CD4-positive, CD25-positive, alpha-beta regulatory T cell (primary cell): ENCODE results near the gene OTUD3. TPM values are rescaled to one million over a fixed set of nuclear protein-coding genes. Genes with fewer than 3 reads are reported as not detected.
"Not testable (repeated sequence)": the region's sequence is repeated elsewhere in the genome, so short reads cannot be mapped to it uniquely, and the experiment has no call there.

Experiments used
- ATAC-seq, 2 donors: fragments of 150-1000 bp; cut with Tn5 transposase; one replicate each; pipeline ENCODE4 v1.10.0; 2021; ENCODE audit warnings: low read depth in 2 of 2, moderate number of reproducible peaks in 2 of 2, moderate library complexity in 1 of 2
- DNase-seq, 3 donors: peaks; one replicate each; pipeline versions ENCODE4 v3.0.0 to v3.0.0-alpha.2; 2012 to 2022; ENCODE audit warnings: mixed read lengths in 1 of 3
- H3K27ac ChIP-seq: one replicate; pipeline ENCODE4 v1.7.0; 2013; ENCODE audit warnings: mild to moderate bottlenecking, low read length; ENCODE audit not compliant: insufficient read depth, poor library complexity, severe bottlenecking
- H3K27me3 ChIP-seq: one replicate; pipeline ENCODE4 v1.7.0; 2013; ENCODE audit warnings: low read length; ENCODE audit not compliant: control insufficient read depth, insufficient read depth
- H3K36me3 ChIP-seq: one replicate; pipeline ENCODE4 v1.7.0; 2013; ENCODE audit warnings: mild to moderate bottlenecking, low read length, moderate library complexity; ENCODE audit not compliant: control insufficient read depth, insufficient read depth
- H3K4me1 ChIP-seq: 2 replicates; pipeline ENCODE4 v1.7.0; 2013; ENCODE audit warnings: mild to moderate bottlenecking, low read length; ENCODE audit not compliant: insufficient read depth, control insufficient read depth, poor library complexity, severe bottlenecking
- H3K4me3 ChIP-seq: one replicate; pipeline ENCODE4 v1.7.0; 2013; ENCODE audit warnings: low read depth, mild to moderate bottlenecking, low read length, moderate library complexity
- H3K9me3 ChIP-seq, 2 experiments: 1 replicate in 1 of 2; 2 replicates in 1 of 2; pipeline ENCODE4 v1.7.0; 2013; ENCODE audit warnings: low read length in 2 of 2, mild to moderate bottlenecking in 1 of 2, moderate library complexity in 1 of 2; ENCODE audit not compliant: control insufficient read depth in 2 of 2
- H3K27ac Mint-ChIP-seq, 3 donors: one replicate each; pipeline ENCODE4 v1.8.0; 2020 to 2022; ENCODE audit warnings: mild to moderate bottlenecking in 3 of 3, mixed read lengths in 3 of 3, moderate library complexity in 2 of 3
- H3K27me3 Mint-ChIP-seq: one replicate; pipeline ENCODE4 v1.8.0; 2022; ENCODE audit warnings: mild to moderate bottlenecking, mixed read lengths
- H3K36me3 Mint-ChIP-seq: one replicate; pipeline ENCODE4 v1.8.0; 2020; ENCODE audit warnings: mixed read lengths
- H3K4me1 Mint-ChIP-seq, 4 donors: one replicate each; pipeline ENCODE4 v1.8.0; 2020 to 2022; ENCODE audit warnings: mixed read lengths in 4 of 4, mild to moderate bottlenecking in 1 of 4
- H3K4me3 Mint-ChIP-seq, 4 donors: one replicate each; pipeline ENCODE4 v1.8.0; 2020 to 2022; ENCODE audit warnings: mild to moderate bottlenecking in 4 of 4, mixed read lengths in 4 of 4, moderate library complexity in 3 of 4
- H3K9me3 Mint-ChIP-seq, 7 donors: one replicate each; pipeline ENCODE4 v1.8.0; 2020 to 2022; ENCODE audit warnings: mixed read lengths in 7 of 7, mild to moderate bottlenecking in 3 of 7, moderate library complexity in 2 of 7
- polyA plus RNA-seq, 4 donors: library from polyadenylated mRNA; unstranded; fragments of 300-500 nt; fragmentation: Illumina TruSeq; gene quantifications; one replicate each; pipeline ENCODE4 v1.2.3, GENCODE V29; 2021
- total RNA-seq: library from RNA; stranded (reverse); gene quantifications from one replicate; pipeline ENCODE4 v1.2.3, GENCODE V29; 2022

Gene OTUD3
- total and polyA plus RNA-seq, 5 donors from 2014 or later = 0.72 to 20.9 (median 1.1) TPM

- Histone ChIP-seq H3K27ac (no peak overlapping the region), H3K36me3 (no peaks in the 10 kb centered on the region), H3K9me3 (no peaks in the 10 kb centered on the region), H3K4me1 (no peaks in the 10 kb centered on the region), H3K4me3 (no peak overlapping the region), H3K27me3 (peaks cover 30% of the 10 kb centered on the region)
- DNase-seq (no peak), ATAC-seq (no peak)
- no peak overlapping the region for H3K4me3 Mint-ChIP-seq
- H3K9me3 Mint-ChIP-seq = peaks cover 0 to 9% (median 3%) of the 10 kb centered on the region in 7 donors
- no peak overlapping the region for H3K27ac Mint-ChIP-seq
- H3K36me3 Mint-ChIP-seq = no peaks in the 10 kb centered on the region
- no peaks in the 10 kb centered on the region for H3K4me1 Mint-ChIP-seq
- peaks cover 32% of the 10 kb centered on the region for H3K27me3 Mint-ChIP-seq
Measured at GRCh38 chr1:19861034-19861433, 21.2 kb upstream of the OTUD3 start.

- H3K9me3 Mint-ChIP-seq = peaks cover 0 to 9% (median 4%) of the 10 kb centered on the region in 7 donors
- Histone ChIP-seq H3K36me3 (no peaks in the 10 kb centered on the region), H3K4me1 (no peaks in the 10 kb centered on the region), H3K27me3 (peaks cover 35% of the 10 kb centered on the region), H3K9me3 (no peaks in the 10 kb centered on the region), H3K27ac (no peak overlapping the region), H3K4me3 (no peak overlapping the region)
- no peak overlapping the region for H3K27ac Mint-ChIP-seq
- DNase-seq (no peak), ATAC-seq (no peak)
- H3K4me3 Mint-ChIP-seq = no peak overlapping the region
- peaks cover 31% of the 10 kb centered on the region for H3K27me3 Mint-ChIP-seq
- no peaks in the 10 kb centered on the region for H3K4me1 Mint-ChIP-seq
- H3K36me3 Mint-ChIP-seq = no peaks in the 10 kb centered on the region
Measured at GRCh38 chr1:19861842-19862530, 20.2 kb upstream of the OTUD3 start.

GRCh38 chr1:19862944-19863343, 19.3 kb upstream of the OTUD3 start:
- no peaks in the 10 kb centered on the region for H3K4me1 Mint-ChIP-seq
- no peak overlapping the region for H3K4me3 Mint-ChIP-seq
- H3K4me1 ChIP-seq = no peaks in the 10 kb centered on the region
- no peaks in the 10 kb centered on the region for H3K9me3 ChIP-seq
- no peaks in the 10 kb centered on the region for H3K36me3 ChIP-seq
- ATAC-seq (no peak), DNase-seq (no peak)
- no peak overlapping the region for H3K27ac Mint-ChIP-seq
- H3K27me3 Mint-ChIP-seq = peaks cover 31% of the 10 kb centered on the region
- peaks cover 33% of the 10 kb centered on the region for H3K27me3 ChIP-seq
- H3K27ac ChIP-seq = no peak overlapping the region
- no peaks in the 10 kb centered on the region for H3K36me3 Mint-ChIP-seq
- no peak overlapping the region for H3K4me3 ChIP-seq
- peaks cover 0 to 9% (median 4%) of the 10 kb centered on the region in 7 donors for H3K9me3 Mint-ChIP-seq

GRCh38 chr1:19864570-19865160, 17.5 kb upstream of the OTUD3 start:
- Histone ChIP-seq H3K4me3 (no peak overlapping the region), H3K27ac (no peak overlapping the region), H3K4me1 (no peaks in the 10 kb centered on the region), H3K27me3 (peaks cover 37% of the 10 kb centered on the region), H3K36me3 (no peaks in the 10 kb centered on the region), H3K9me3 (no peaks in the 10 kb centered on the region)
- H3K36me3 Mint-ChIP-seq = no peaks in the 10 kb centered on the region
- no peak overlapping the region for H3K27ac Mint-ChIP-seq
- H3K4me1 Mint-ChIP-seq = no peaks in the 10 kb centered on the region
- ATAC-seq = no peak
- H3K27me3 Mint-ChIP-seq = peaks cover 45% of the 10 kb centered on the region
- H3K9me3 Mint-ChIP-seq = peaks cover 0 to 9% (median 4%) of the 10 kb centered on the region in 7 donors
- no peak overlapping the region for H3K4me3 Mint-ChIP-seq
- no peak for DNase-seq

GRCh38 chr1:19866029-19866428, 16.2 kb upstream of the OTUD3 start:
- H3K27ac Mint-ChIP-seq = no peak overlapping the region
- DNase-seq (no peak), ATAC-seq (no peak)
- peaks cover 0 to 9% (median 4%) of the 10 kb centered on the region in 7 donors for H3K9me3 Mint-ChIP-seq
- no peaks in the 10 kb centered on the region for H3K4me1 ChIP-seq
- H3K36me3 ChIP-seq = no peaks in the 10 kb centered on the region
- H3K9me3 ChIP-seq = no peaks in the 10 kb centered on the region
- H3K4me1 Mint-ChIP-seq = no peaks in the 10 kb centered on the region
- H3K4me3 Mint-ChIP-seq = no peak overlapping the region
- H3K36me3 Mint-ChIP-seq = no peaks in the 10 kb centered on the region
- H3K27ac ChIP-seq = no peak overlapping the region
- H3K27me3 ChIP-seq = peaks cover 28% of the 10 kb centered on the region
- no peak overlapping the region for H3K4me3 ChIP-seq
- peaks cover 51% of the 10 kb centered on the region for H3K27me3 Mint-ChIP-seq

GRCh38 chr1:19866758-19867157, 15.4 kb upstream of the OTUD3 start:
- Histone ChIP-seq H3K27me3 (peaks cover 23% of the 10 kb centered on the region), H3K4me1 (no peaks in the 10 kb centered on the region), H3K4me3 (no peak overlapping the region), H3K9me3 (no peaks in the 10 kb centered on the region), H3K36me3 (no peaks in the 10 kb centered on the region), H3K27ac (no peak overlapping the region)
- DNase-seq (no peak), ATAC-seq (no peak)
- Mint-ChIP-seq H3K4me3 (no peak overlapping the region), H3K36me3 (no peaks in the 10 kb centered on the region), H3K27ac (no peak overlapping the region), H3K4me1 (no peaks in the 10 kb centered on the region), H3K9me3 (peaks cover 0 to 9% (median 4%) of the 10 kb centered on the region in 7 donors), H3K27me3 (peaks cover 46% of the 10 kb centered on the region)

- not testable (repeated sequence) for H3K36me3 Mint-ChIP-seq, ATAC-seq, H3K4me1 Mint-ChIP-seq, H3K4me3 ChIP-seq, H3K9me3 ChIP-seq, H3K27ac ChIP-seq, H3K4me1 ChIP-seq, H3K27ac Mint-ChIP-seq, H3K9me3 Mint-ChIP-seq, DNase-seq, H3K36me3 ChIP-seq, H3K4me3 Mint-ChIP-seq
- peaks cover 53% of the 10 kb centered on the region for H3K27me3 Mint-ChIP-seq
- peaks cover 20% of the 10 kb centered on the region for H3K27me3 ChIP-seq
Measured at GRCh38 chr1:19868575-19868974, 13.6 kb upstream of the OTUD3 start.

GRCh38 chr1:19869453-19869852, 12.7 kb upstream of the OTUD3 start:
- not testable (repeated sequence) for H3K4me3 Mint-ChIP-seq

More at GRCh38 chr1:19869453-19869852, 12.7 kb upstream of the OTUD3 start:
- not testable (repeated sequence) for H3K36me3 ChIP-seq, H3K36me3 Mint-ChIP-seq, DNase-seq, H3K4me1 Mint-ChIP-seq, H3K27ac ChIP-seq, H3K4me3 ChIP-seq, H3K4me1 ChIP-seq, ATAC-seq, H3K27ac Mint-ChIP-seq, H3K9me3 ChIP-seq, H3K9me3 Mint-ChIP-seq
- peaks cover 50% of the 10 kb centered on the region for H3K27me3 Mint-ChIP-seq
- peaks cover 20% of the 10 kb centered on the region for H3K27me3 ChIP-seq
